AG04449 (cell line): ENCODE measurements around the gene KCNJ9.

Source experiments
- CTCF ChIA-PET: fragments of 350-600 bp; formaldehyde crosslinking; extraction: SDS; loops from one replicate; lab custom pipeline; 2021; ENCODE audit warnings: antibody characterized with exemption; lab: Yijun Ruan, JAX
- POLR2A ChIA-PET: fragments of 400-600, 350-600 bp; formaldehyde crosslinking; extraction: SDS; loops from one replicate; lab custom pipeline; 2020; ENCODE audit warnings: antibody characterized with exemption, inconsistent platforms; lab: Yijun Ruan, JAX
- DNase-seq: peaks from one replicate; pipeline ENCODE4 v3.0.0-alpha.2; 2010; ENCODE audit warnings: low read depth, low spot score
- H3K4me3 ChIP-seq: 2 replicates; pipeline ENCODE4 v1.5.1; 2011; ENCODE audit warnings: low read depth, mild to moderate bottlenecking, control low read depth, low read length
- CTCF ChIP-seq: IDR thresholded peaks from one replicate; pipeline ENCODE4 v1.5.1; 2011; ENCODE audit warnings: mild to moderate bottlenecking, moderate library complexity, low read length, control low read depth, inconsistent platforms; ENCODE audit not compliant: insufficient read depth; ENCODE audit errors: missing control alignments

KCNJ9 gene

GRCh38 chr1:160115545-160116282 is 34.4 kb downstream of the KCNJ9 start, which contains the start of gene ATP1A2:
ATP1A2 (plus strand) TSS chr1:160115759; CDS start chr1:160115862, 103 bp downstream.
- CTCF ChIA-PET: interaction anchor here (1.4 to 2.5 kb wide), 2 partner anchors 7 to 14 kb away, joined by 11 to 16 read pairs; no protein-coding TSS in a partner anchor
- DNase-seq: no peak
- POLR2A ChIA-PET: no interaction called here
- H3K4me3 ChIP-seq: no peak within 1 kb of the TSS
- no peak for TF ChIP-seq CTCF

- POLR2A ChIA-PET: no interaction called here
- H3K4me3 ChIP-seq: no peak overlapping the region
- no peak for DNase-seq
- CTCF ChIA-PET: interaction anchor here (0.8 to 2.5 kb wide), 8 partner anchors 8 to 77 kb away, joined by 3 to 16 read pairs (median 6); no protein-coding TSS in a partner anchor
- TF ChIP-seq CTCF: no peak
Measured at GRCh38 chr1:160116283-160117147, 35.2 kb downstream of the KCNJ9 start.

- POLR2A ChIA-PET: no interaction called here
- DNase-seq: no peak
- no peak for TF ChIP-seq CTCF
- CTCF ChIA-PET: interaction anchor here (0.8 to 2.5 kb wide), 8 partner anchors 9 to 76 kb away, joined by 3 to 16 read pairs (median 4); no protein-coding TSS in a partner anchor
- no peak overlapping the region for H3K4me3 ChIP-seq
Measured at GRCh38 chr1:160117300-160117699, 36.0 kb downstream of the KCNJ9 start.

GRCh38 chr1:160117709-160118183 is 36.4 kb downstream of the KCNJ9 start:
- CTCF ChIA-PET: interaction anchor here (0.9 to 2.5 kb wide), 9 partner anchors 9 to 134 kb away, joined by 3 to 16 read pairs (median 5); no protein-coding TSS in a partner anchor
- no peak for DNase-seq
- no peak for TF ChIP-seq CTCF

GRCh38 chr1:160118928-160119327 is 37.6 kb downstream of the KCNJ9 start:
- no peak overlapping the region for H3K4me3 ChIP-seq
- ChIA-PET POLR2A (no interaction called here), CTCF (interaction anchor here (0.9 to 2.1 kb wide), 7 partner anchors 15 to 133 kb away, joined by 3 to 10 read pairs (median 4); no protein-coding TSS in a partner anchor)
- no peak for DNase-seq
- TF ChIP-seq CTCF: no peak

More at GRCh38 chr1:160117709-160118183, 36.4 kb downstream of the KCNJ9 start:
- no peak overlapping the region for H3K4me3 ChIP-seq
- POLR2A ChIA-PET: no interaction called here
